Testis (tissue), 3 donors: ENCODE results near the gene HECTD4. TPM values are rescaled to one million over a fixed set of nuclear protein-coding genes. Genes with fewer than 3 reads are reported as not detected.
"Not testable (repeated sequence)": the region's sequence is repeated elsewhere in the genome, so short reads cannot be mapped to it uniquely, and the experiment has no call there.

Experiments used
- DNase-seq: peaks from one replicate; pipeline ENCODE4 v3.0.0-alpha.2; 2019
- H3K27ac ChIP-seq, 2 donors: fragments of 200-600 bp; sonication (generic); one replicate each; pipeline ENCODE4 v1.5.1; 2019
- H3K27me3 ChIP-seq: fragments of 200-600 bp; sonication (generic); one replicate; pipeline ENCODE4 v1.5.1; 2019
- H3K36me3 ChIP-seq: fragments of 200-600 bp; sonication (generic); one replicate; pipeline ENCODE4 v1.5.1; 2017; ENCODE audit warnings: low read depth; ENCODE audit errors: missing control alignments
- H3K4me1 ChIP-seq: fragments of 200-600 bp; sonication (generic); one replicate; pipeline ENCODE4 v1.5.1; 2019
- H3K4me3 ChIP-seq, 2 donors: fragments of 200-600 bp; sonication (generic); one replicate each; pipeline ENCODE4 v1.5.1; 2017 to 2019
- H3K9me3 ChIP-seq: fragments of 200-600 bp; sonication (generic); one replicate; pipeline ENCODE4 v1.5.1; 2017
- CTCF ChIP-seq, 3 experiments: fragments of 450-650 bp in 2 of 3; fragments of 200-600 bp in 1 of 3; sonication (generic) in 1 of 3; IDR thresholded peaks; one replicate each; pipeline ENCODE4 v1.5.1; 2016 to 2019; ENCODE audit warnings: antibody characterized with exemption in 3 of 3, mild to moderate bottlenecking in 2 of 3, moderate library complexity in 1 of 3
- POLR2A ChIP-seq: fragments of 450-650 bp; IDR thresholded peaks from one replicate; pipeline ENCODE4 v1.6.1; 2017; ENCODE audit warnings: antibody characterized with exemption, mild to moderate bottlenecking, moderate library complexity
- WGBS, 2 donors: methylation state at CpG; one replicate each; pipeline ENCODE4 v1.1.5; 2018; 5-methylcytosine and 5-hydroxymethylcytosine counted together
- intact Hi-C: fragments of 100-400 bp; cut with DNase I; formaldehyde crosslinking; loops from one replicate; pipeline ENCODE4 v1.15.1; 2023; ENCODE audit warnings: low total_unique reads
- polyA plus RNA-seq: library from polyadenylated mRNA; stranded (reverse); fragments of 350-450 nt; fragmentation: Illumina TruSeq; extraction: RNeasy Lipid Tissue Mini Kit (QIAGEN cat#74804); gene quantifications from one replicate; pipeline ENCODE4 v1.2.3, GENCODE V29; 2014; ENCODE audit warnings: low read depth, low replicate concordance; ENCODE audit not compliant: insufficient read depth
- total RNA-seq, 2 donors: library from RNA; depleted of rRNA; stranded (reverse); fragments of >200 nt; gene quantifications; one replicate each; pipeline ENCODE4 v1.2.3, GENCODE V29; 2016

The HECTD4 gene
- total and polyA plus RNA-seq, 3 donors from 2014 or later: 49.6 to 91.8 (median 68.8) TPM

DNA sequence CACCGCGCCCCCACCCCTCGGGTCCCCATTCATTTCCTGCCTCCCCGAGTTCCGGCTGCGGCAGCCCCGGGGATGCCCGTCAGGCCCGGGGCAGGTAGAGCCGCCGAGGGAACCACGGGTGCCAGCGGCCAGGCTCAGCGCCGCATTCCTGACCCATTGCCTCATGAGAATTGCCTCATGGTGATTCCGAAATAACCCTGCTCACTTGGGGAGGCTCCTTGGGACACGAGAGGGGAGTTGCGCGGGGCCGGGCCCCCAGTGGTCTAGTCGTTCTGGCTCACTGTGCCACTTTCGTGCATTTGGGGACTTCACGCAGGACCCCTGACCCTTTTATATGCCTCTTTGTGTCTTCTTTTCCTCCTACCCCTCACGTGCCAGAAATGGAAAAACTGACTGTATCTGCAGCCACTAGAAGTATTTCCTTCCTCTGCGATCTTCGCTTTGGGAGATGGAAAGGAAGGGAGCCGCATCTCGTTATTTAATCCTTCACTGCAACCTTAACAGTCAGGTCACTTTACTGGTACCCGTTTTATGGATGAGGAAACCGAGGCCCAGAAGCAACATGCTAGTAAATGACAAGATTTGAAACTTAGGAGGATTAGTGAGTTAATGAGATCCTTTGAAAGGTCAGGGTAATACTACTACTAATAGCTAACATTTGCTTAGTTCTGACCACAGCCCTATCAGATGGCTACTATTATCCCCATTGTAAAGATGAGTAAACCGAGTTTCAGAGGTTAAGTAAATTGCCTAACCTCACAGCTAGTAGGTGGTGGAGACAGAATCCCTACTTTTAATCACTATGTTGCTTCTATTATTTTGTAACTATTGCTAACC lies 37.3 kb upstream of the HECTD4 start:
- DNase-seq: peak; percentile 42
- no peak for TF ChIP-seq CTCF (IDR thresholded peaks at IDR 0.05)
- TF ChIP-seq POLR2A: no peak
- peak overlapping the region; percentile 98 to 99 for H3K4me3 ChIP-seq
- no peaks in the 10 kb centered on the region for H3K27me3 ChIP-seq
- intact Hi-C loops: no loop called here
- no peaks in the 10 kb centered on the region for H3K9me3 ChIP-seq
- H3K36me3 ChIP-seq: no peaks in the 10 kb centered on the region
- WGBS, 2 donors: 3 to 5% methylated on average over 15 to 31 of the region's 31 CpGs
- peaks cover 39% of the 10 kb centered on the region for H3K4me1 ChIP-seq
- H3K27ac ChIP-seq: peak overlapping the region; percentile 92 to 96

DNA sequence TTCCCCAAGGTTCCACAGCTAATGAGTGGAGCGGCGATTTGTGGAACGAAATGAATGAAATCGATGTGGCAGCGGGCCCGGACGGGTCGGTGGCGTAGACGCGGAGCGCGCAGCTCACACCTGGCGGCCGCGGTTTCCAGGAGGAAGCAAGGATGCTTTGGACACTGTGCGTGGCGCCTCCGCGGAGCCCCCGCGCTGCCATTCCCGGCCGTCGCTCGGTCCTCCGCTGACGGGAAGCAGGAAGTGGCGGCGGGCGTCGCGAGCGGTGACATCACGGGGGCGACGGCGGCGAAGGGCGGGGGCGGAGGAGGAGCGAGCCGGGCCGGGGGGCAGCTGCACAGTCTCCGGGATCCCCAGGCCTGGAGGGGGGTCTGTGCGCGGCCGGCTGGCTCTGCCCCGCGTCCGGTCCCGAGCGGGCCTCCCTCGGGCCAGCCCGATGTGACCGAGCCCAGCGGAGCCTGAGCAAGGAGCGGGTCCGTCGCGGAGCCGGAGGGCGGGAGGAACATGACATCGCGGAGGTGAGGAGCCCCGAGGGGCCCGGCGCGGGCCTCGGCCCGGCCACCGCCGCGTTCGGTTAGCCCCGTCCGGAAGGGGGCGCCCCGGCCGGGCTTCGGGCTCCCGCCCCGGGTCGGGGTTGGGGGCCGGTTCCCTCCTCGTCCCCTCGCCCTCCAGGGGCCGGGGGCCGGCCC lies 36.5 kb upstream of the HECTD4 start, which contains the start of gene PTPN11:
PTPN11 (plus strand) TSS at position 340 of the 689 bp plus-strand sequence; CDS start at position 505, 165 bp downstream.
- no peaks in the 10 kb centered on the region for H3K36me3 ChIP-seq
- H3K4me3 ChIP-seq: peak within 1 kb of the TSS; percentile 98 to 99
- 0 to 1% methylated on average over 24 to 63 of the region's 89 CpGs for WGBS, 2 donors
- intact Hi-C loops: no loop called here
- H3K9me3 ChIP-seq: no peaks in the 10 kb centered on the region
- peak; percentile 91 for DNase-seq
- peaks cover 38% of the 10 kb centered on the region for H3K4me1 ChIP-seq
- H3K27me3 ChIP-seq: no peaks in the 10 kb centered on the region
- TF ChIP-seq CTCF (IDR thresholded peaks at IDR 0.05) (peak; percentile 21 to 31 (median 25)), POLR2A (peak; percentile 21)
- H3K27ac ChIP-seq: peak within 1 kb of the TSS; percentile 92 to 96

DNA sequence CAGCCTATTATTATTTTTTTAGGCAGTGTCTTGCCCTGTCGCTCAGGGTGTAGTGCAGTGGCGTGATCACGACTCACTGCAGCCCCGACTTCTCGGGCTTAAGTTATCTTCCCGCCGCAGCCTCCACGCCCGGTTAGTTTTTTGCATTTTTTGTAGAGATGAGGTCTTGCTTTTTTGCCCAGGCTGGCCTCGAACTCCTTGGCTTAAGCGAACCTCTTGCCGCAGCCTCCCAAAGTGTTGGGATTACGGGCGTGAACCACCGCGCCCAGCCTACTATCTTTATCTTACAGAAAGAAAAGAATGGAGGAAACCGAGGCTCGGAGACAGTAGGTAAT lies 36.0 kb upstream of the HECTD4 start:
- WGBS, 2 donors: 2% methylated on average over 18 of the region's 18 CpGs
- Histone ChIP-seq H3K4me1 (peaks cover 36% of the 10 kb centered on the region), H3K4me3 (peak overlapping the region; percentile 98 to 99), H3K9me3 (no peaks in the 10 kb centered on the region), H3K27ac (peak overlapping the region; percentile 92 to 96), H3K27me3 (no peaks in the 10 kb centered on the region), H3K36me3 (no peaks in the 10 kb centered on the region)
- no peak for TF ChIP-seq POLR2A
- no peak for TF ChIP-seq CTCF (IDR thresholded peaks at IDR 0.05)
- peak; percentile 20 for DNase-seq
- intact Hi-C loops: no loop called here

DNA sequence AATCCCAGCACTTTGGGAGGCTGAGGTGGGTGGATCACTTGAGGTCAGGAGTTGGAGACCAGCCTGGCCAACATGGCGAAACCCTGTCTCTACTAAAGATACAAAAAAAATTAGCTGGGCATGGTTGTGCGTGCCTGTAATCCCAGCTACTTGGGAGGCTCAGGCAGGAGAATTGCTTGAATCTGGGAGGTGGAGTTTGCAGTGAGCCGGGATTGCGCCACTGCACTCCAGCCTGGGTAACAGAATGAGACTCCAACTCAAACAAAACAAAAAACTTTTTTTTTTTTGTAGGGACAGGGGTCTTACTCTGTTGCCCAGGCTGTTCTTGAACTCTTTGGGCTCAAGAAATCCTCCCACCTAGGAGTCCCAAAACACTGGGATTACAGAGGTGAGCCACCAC lies 33.2 kb upstream of the HECTD4 start:
- WGBS, 2 donors: 89 to 95% methylated on average over 4 of the region's 4 CpGs
- H3K36me3 ChIP-seq, H3K4me3 ChIP-seq, intact Hi-C loops, H3K9me3 ChIP-seq, H3K27ac ChIP-seq, H3K27me3 ChIP-seq, DNase-seq: not testable (repeated sequence)
- peaks cover 11% of the 10 kb centered on the region for H3K4me1 ChIP-seq

- H3K9me3 ChIP-seq: no peaks in the 10 kb centered on the region
- WGBS, 2 donors: 35 to 43% methylated on average over 2 of the region's 2 CpGs
- intact Hi-C loops: no loop called here
- no peak for DNase-seq
- H3K4me3 ChIP-seq: no peak overlapping the region
- H3K27me3 ChIP-seq: no peaks in the 10 kb centered on the region
- TF ChIP-seq POLR2A (no peak), CTCF (IDR thresholded peaks at IDR 0.05) (no peak)
- no peak overlapping the region for H3K27ac ChIP-seq
- peaks cover 3% of the 10 kb centered on the region for H3K4me1 ChIP-seq
- H3K36me3 ChIP-seq: no peaks in the 10 kb centered on the region
These were observed 31.8 kb upstream of the HECTD4 start for GRCh38 chr12:112413855-112414625.
